Right atrium auricular region (tissue), 2 donors: ENCODE data around the gene KRTAP10-4. TPM values are rescaled to one million over a fixed set of nuclear protein-coding genes. Genes with fewer than 3 reads are reported as not detected.
"Not testable (repeated sequence)": the region's sequence is repeated elsewhere in the genome, so short reads cannot be mapped to it uniquely, and the experiment has no call there.

Source experiments
- DNase-seq: peaks from one replicate; pipeline ENCODE4 v3.0.0-alpha.2; 2019; ENCODE audit warnings: low spot score
- H3K27ac ChIP-seq, 2 donors: fragments of 200-600 bp; sonication (generic); 1 replicate in 1 of 2; 2 replicates in 1 of 2; pipeline ENCODE4 v1.5.1; 2016 to 2019
- H3K27me3 ChIP-seq, 2 donors: fragments of 200-600 bp; sonication (generic); one replicate each; pipeline versions ENCODE4 v1.5.1 to v1.6.0; 2017 to 2019
- H3K36me3 ChIP-seq: fragments of 200-600 bp; sonication (generic); one replicate; pipeline ENCODE4 v1.5.1; 2016
- H3K4me1 ChIP-seq, 2 donors: fragments of 200-600 bp; sonication (generic); one replicate each; pipeline versions ENCODE4 v1.5.1 to v1.6.0; 2017 to 2019
- H3K4me3 ChIP-seq, 2 donors: fragments of 200-600 bp; sonication (generic); 1 replicate in 1 of 2; 2 replicates in 1 of 2; pipeline ENCODE4 v1.5.1; 2017 to 2019; ENCODE audit warnings: mild to moderate bottlenecking in 1 of 2, moderate library complexity in 1 of 2
- H3K9me3 ChIP-seq, 2 donors: fragments of 200-600 bp; sonication (generic); one replicate each; pipeline ENCODE4 v1.5.1; 2019
- CTCF ChIP-seq, 2 donors: fragments of 200-600 bp; sonication (generic); IDR thresholded peaks; one replicate each; pipeline ENCODE4 v1.5.1; 2019; ENCODE audit warnings: antibody characterized with exemption in 2 of 2
- total RNA-seq, 2 donors: library from RNA; depleted of rRNA; stranded (reverse); fragments of >200 nt; gene quantifications; one replicate each; pipeline ENCODE4 v1.1.0, GENCODE V29; 2016

The KRTAP10-4 gene
- total RNA-seq, 2 donors from 2014 or later, result not detected

- Histone ChIP-seq H3K9me3 (peaks cover 0 to 4% of the 10 kb centered on the region in 2 donors), H3K36me3 (no peaks in the 10 kb centered on the region), H3K27me3 (no peaks in the 10 kb centered on the region), H3K4me3 (no peak overlapping the region), H3K27ac (no peak overlapping the region), H3K4me1 (no peaks in the 10 kb centered on the region)
- DNase-seq, result no peak
- TF ChIP-seq CTCF (IDR thresholded peaks at IDR 0.05), result no peak
Measured at GRCh38 chr21:44603109-44603875, 29.8 kb downstream of the KRTAP10-4 start.

GRCh38 chr21:44603911-44604310, 30.4 kb downstream of the KRTAP10-4 start:
- Histone ChIP-seq H3K9me3 (peaks cover 0 to 2% of the 10 kb centered on the region in 2 donors), H3K27ac (no peak overlapping the region), H3K27me3 (no peaks in the 10 kb centered on the region), H3K4me3 (no peak overlapping the region), H3K4me1 (no peaks in the 10 kb centered on the region), H3K36me3 (no peaks in the 10 kb centered on the region)
- no peak for TF ChIP-seq CTCF (IDR thresholded peaks at IDR 0.05)
- no peak for DNase-seq

- Histone ChIP-seq H3K4me1 (no peaks in the 10 kb centered on the region), H3K36me3 (no peaks in the 10 kb centered on the region), H3K27ac (no peak overlapping the region), H3K27me3 (no peaks in the 10 kb centered on the region), H3K4me3 (no peak overlapping the region), H3K9me3 (peaks cover 7 to 15% of the 10 kb centered on the region in 2 donors)
- TF ChIP-seq CTCF (IDR thresholded peaks at IDR 0.05), result no peak
- DNase-seq, result no peak
Measured at GRCh38 chr21:44606495-44606894, 33.0 kb downstream of the KRTAP10-4 start.

GRCh38 chr21:44609193-44609592, 35.7 kb downstream of the KRTAP10-4 start:
- Histone ChIP-seq H3K9me3 (peaks cover 7 to 15% of the 10 kb centered on the region in 2 donors), H3K27me3 (no peaks in the 10 kb centered on the region), H3K4me1 (no peaks in the 10 kb centered on the region), H3K36me3 (no peaks in the 10 kb centered on the region), H3K27ac (no peak overlapping the region), H3K4me3 (no peak overlapping the region)
- TF ChIP-seq CTCF (IDR thresholded peaks at IDR 0.05), result no peak
- no peak for DNase-seq

GRCh38 chr21:44610157-44610843, 36.8 kb downstream of the KRTAP10-4 start:
- not testable (repeated sequence) for H3K36me3 ChIP-seq, H3K27ac ChIP-seq, H3K4me3 ChIP-seq, DNase-seq, H3K4me1 ChIP-seq, H3K27me3 ChIP-seq
- H3K9me3 ChIP-seq, result peaks cover 7 to 15% of the 10 kb centered on the region in 2 donors

- Histone ChIP-seq H3K27ac (no peak overlapping the region), H3K9me3 (peaks cover 7 to 15% of the 10 kb centered on the region in 2 donors), H3K4me1 (no peaks in the 10 kb centered on the region), H3K4me3 (no peak overlapping the region), H3K36me3 (no peaks in the 10 kb centered on the region), H3K27me3 (no peaks in the 10 kb centered on the region)
- no peak for TF ChIP-seq CTCF (IDR thresholded peaks at IDR 0.05)
- DNase-seq, result no peak
Measured at GRCh38 chr21:44611551-44611950, 38.0 kb downstream of the KRTAP10-4 start.
